G401.6 (cell line): ENCODE data around the gene ITPKB.
"Not testable (repeated sequence)": the region's sequence is repeated elsewhere in the genome, so short reads cannot be mapped to it uniquely, and the experiment has no call there.

Experiments used
- FAIRE-seq: peaks from 2 replicates; lab custom pipeline; 2012; peaks lifted over from hg19 to GRCh38; lab: Jason Lieb, UNC

The ITPKB gene

DNA sequence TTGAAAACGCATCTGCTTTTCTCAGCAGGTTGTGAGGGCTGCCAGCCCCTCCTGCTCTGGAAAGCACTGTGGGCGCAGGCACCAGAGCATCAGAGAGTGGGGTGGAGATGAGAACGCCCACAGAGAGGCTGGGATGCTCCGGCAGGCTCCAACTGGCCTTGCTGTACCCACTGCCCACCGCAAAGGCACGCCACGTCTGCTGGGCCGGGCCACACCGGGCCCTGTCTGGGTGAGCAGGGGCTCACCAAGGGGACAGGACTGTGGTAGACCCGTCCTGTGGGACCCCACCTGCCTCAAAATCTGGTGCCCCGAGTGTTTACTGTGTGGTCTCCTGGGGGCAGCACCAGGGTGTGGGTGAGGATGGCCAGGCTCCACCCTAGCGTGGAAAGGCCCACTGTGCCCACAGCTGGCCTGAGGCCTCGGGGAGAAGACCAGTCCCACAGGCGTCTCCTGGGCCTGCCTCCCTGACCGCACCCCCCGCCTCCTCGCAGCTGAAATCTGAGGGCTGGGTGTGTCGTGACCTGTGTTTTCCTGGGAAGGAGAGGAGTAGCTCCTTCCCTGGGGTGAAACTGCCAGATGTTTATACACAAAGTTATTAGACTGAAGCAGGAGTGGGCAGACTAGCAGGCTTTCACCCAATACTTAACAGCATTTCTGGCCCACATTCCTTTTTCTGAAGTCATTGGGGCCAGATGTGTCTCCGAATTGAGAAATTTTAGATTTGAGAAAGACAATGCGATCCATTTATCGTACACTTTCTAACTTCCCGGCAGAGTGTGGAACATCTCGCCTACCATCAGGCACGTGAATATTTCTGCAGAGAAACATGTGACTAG lies 136.7 kb downstream of the ITPKB start:
- FAIRE-seq, result no peak

DNA sequence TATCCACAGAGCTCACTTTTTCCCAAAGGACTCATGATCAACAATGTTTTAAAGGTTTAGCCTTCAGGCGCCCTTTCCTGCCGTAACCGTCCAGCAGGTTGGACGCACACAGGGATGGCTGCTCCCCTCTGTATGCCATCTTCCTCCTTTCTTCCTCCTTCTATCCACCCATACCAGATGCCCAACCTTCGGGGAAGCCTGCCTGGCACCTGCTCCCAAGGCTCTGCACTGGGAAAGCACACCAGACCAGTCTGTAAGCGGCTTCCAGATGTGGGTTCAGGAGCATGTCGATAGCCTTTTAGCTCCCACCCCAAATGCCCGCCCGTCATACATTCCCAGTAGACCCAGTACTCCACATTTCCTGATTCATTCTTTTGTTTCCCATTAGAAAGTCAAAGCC lies 137.6 kb downstream of the ITPKB start:
- FAIRE-seq, result no peak

DNA sequence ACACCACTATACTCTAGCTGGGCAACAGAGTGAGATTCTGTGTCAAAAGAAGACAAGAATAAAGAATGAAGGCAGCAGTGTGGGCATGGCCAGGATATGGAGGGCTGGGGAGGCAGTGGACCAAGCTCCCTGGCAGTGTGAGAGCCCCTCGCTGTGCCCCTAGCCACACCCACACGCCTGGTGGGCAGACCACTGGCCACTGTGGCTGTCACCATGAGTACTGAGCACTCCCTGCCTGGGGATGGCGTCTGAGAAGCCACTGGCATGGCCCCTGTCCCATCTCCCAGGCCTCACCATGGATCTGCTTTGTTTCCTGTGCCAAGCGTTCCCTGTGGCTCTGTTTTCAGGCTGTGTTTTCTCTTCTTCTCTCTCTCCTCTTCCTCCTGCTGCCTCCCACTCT lies 138.8 kb downstream of the ITPKB start:
- FAIRE-seq, result no peak

DNA sequence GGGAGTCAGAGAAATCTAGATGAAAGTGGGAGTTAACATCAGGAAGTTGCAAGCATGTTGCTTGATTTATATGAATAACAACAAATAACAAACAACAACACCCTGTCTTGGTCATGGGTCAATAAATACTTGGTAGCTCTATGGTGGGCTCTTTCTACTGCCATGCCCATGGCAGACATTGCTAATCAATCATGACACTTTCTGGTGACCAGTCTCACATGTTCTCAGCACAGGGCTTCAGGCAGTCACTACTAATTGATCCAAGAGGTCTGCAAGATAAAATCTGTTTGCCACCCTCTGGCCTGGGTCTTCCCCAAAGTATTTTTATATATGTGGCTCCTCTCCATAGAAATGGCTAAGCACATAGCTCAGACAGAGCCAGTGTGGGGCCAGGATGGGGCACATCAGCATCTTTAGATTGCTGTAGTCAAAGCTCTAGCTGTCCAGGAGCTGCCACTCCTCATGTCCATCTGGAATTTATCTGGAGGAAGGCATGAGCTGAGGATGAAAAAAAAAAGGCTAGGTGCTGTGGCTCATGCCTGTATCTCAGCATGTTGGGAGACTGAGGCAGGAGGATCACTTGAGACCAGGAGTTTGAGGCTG lies 139.3 kb downstream of the ITPKB start:
- FAIRE-seq, result no peak

DNA sequence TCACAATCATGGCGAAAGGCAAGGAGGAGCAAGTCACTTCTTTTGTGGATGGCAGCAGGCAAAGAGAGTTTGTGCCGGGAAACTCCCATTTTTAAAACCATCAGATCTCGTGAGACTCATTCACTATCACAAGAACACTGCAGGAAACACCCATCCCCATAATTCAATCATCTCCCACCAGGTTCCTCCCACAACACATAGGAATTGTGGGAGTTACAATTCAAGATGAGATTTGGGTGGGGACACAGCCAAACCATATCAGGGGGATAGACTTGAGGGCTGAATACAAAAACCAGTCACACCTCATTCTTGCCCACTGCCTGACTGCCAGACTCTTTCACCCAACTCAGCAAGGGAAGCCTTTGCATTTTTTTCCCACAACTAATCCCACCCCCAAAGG lies 140.1 kb downstream of the ITPKB start:
- not testable (repeated sequence) for FAIRE-seq

DNA sequence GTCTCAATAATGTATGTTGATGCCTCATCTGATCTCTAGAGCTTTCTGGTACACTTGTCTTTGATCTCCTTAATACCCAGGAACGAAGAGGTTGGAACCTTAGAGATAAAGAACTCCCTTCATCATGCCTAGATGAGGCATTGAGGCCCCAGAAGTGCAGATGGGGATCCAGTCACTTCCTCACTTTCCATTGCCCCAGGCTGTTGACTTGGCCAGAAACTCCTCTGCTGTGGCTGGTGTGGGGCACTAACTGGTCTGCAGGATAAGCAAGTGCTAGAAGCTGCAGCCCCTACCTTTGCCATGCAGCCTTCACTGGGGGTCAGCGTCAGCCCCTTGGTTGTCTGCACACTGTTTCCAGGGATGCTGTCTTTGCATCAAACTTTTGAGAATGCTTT lies 140.6 kb downstream of the ITPKB start:
- FAIRE-seq, result no peak

DNA sequence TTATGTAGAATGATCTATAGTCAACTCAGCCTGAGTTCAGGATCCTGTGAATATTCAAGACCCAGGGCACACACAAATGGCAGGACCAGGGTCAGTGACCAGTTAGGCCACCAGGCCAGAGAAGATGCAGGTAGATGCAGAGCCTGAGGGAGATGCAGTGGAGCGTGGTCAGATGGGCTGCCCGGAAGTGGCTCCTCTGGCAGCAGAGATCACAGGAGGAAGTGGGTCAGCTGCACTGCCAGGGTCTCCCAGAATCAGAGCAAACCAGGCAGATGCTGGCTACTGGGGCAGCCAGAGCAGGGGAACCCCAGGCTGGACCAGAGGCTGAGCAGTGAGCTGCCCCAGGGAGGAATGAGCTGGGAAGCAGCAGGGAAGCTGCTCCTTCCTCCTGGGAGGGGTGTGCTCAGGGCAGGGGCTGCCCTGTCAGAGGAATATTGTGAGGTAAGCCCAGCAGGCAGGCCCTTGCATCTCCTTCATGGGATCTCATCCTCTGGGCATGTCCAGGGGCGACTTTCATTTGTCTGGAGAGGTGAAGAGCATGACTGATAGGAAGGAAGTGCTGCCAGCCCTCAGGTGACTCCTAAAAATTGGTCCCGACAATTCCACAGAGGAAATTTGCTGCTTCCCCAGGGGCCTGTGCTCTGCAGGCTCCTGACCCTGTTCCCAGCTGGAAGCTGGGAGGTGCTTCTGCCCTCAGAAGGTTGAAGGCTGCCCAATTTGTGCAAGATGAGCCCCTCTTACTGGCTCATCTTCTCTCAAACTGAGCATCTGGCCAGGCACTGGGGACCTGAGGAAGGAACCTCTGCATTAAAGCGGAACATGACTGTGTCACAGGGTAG lies 141.2 kb downstream of the ITPKB start:
- FAIRE-seq, result no peak

DNA sequence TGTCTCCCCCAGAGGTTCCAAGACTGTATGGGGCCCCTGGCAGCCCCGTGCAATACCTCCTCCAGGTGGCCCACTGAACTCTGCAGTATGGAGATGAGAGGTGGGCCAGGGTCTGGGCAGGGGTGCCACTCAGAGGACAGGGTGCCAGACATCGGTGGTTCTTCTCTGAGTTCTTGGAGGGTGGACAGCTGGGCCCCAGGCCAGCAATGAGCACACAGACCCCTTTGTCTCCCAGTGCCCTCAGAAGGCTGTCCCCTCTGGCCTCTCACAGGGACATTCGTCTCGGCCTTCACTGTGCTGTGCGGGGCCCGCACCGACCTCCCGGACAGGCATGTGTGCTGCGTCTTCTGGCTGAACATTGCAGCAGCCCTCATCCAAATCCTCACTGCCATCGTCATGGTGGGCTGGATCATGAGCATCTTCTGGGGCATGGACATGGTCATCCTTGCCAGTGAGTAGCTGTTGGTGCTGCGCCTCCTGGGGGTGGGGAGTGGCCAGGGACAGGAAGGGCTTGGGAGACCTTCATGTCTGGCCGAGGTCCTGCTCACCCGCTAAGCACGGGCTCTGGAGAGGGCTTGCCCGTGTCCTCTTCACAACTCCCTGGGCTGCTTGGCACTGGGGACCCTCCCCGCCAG lies 142.4 kb downstream of the ITPKB start:
- no peak for FAIRE-seq

DNA sequence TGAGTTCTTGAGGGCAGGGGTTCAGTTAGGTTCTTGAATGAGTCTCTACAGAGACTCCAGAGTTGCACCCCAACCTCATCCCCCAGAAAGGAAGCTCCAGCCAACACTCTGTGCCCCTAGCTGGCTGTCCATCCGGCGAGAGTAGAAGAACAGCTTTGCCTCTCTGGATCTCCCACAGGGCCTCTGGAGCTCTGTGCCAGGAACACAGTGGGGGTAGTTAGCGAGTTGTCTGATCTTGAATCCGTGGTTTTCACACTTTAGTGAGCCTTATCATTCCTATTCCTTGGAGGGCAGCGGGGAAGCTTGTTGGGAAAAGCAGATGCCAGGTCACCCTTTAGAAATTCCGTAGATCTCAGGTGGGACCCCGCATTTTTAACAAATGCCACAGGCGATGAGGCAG lies 145.5 kb downstream of the ITPKB start:
- no peak for FAIRE-seq

DNA sequence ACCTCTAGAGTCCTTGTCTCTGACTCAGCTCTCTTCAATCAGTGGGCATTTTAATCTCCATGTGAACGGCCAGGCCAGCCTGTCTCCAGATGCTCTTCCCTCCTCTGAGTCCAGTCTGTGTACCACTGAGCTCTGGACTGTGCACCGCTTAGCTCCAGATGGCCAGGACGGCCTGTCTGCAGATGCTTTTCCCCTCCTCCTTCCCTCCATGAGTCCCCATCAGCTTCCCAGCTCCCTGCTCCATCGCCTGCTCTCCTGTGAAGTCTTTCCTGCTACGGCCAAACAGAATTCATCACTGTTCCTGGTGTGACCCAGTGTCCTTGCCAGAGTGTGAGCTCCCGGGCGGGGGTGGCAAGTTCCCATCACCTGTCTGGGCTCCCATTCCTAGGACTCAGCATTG lies 148.5 kb downstream of the ITPKB start:
- FAIRE-seq, result no peak

DNA sequence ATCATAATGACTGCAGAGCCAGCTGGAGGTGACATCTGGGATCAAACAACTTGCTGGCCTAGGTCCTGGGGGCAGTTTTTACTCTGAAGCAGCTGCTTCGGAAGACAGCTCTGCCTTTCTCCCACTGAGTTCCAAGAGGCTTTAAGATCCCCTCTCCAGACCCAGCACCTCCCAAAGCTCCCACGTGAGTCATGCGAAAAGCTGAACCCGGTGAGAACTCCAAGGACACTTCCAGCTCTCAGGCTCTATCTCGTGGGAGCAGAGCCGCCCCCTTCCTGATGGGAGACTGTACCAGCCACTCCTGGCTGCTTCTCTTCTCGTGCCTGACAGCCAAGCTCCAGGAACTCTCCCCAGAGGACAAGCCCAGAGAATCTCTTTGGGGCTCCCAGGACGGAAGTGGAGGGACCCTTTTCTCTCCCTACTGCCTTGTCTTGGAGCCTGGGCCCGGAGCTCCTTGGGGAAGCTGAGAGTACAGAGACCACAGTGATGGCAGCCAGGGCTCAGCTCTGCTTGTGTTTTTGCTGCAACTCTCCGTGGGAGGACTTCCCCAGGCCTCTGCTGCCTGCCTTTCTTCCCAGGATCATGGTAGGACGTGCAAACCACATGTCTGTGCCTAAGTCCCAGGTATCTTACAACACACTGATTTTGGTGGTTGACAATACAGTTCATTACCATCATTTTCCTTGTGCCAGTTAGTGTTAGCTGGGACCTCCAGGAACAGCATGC lies 149.9 kb downstream of the ITPKB start:
- FAIRE-seq, result no peak

DNA sequence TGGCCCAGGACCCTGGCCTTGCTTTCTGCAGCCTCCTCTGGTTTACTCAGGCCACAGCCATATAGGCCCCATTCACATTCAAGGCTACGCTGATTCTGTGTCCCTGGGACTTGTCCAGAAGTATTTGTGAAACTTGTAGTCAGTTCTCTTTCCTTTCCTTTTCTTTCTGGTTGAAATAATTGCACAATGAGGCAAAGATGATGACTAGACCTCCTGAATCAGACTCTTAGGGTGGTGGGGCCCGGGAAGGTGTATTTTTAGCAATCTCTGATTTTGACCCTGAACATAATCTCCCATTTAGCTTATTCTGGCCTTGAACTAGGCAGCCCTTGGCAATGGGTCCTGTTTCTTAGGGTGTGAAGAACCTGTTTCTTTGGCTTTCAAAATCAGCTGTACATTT lies 150.6 kb downstream of the ITPKB start:
- FAIRE-seq, result no peak

DNA sequence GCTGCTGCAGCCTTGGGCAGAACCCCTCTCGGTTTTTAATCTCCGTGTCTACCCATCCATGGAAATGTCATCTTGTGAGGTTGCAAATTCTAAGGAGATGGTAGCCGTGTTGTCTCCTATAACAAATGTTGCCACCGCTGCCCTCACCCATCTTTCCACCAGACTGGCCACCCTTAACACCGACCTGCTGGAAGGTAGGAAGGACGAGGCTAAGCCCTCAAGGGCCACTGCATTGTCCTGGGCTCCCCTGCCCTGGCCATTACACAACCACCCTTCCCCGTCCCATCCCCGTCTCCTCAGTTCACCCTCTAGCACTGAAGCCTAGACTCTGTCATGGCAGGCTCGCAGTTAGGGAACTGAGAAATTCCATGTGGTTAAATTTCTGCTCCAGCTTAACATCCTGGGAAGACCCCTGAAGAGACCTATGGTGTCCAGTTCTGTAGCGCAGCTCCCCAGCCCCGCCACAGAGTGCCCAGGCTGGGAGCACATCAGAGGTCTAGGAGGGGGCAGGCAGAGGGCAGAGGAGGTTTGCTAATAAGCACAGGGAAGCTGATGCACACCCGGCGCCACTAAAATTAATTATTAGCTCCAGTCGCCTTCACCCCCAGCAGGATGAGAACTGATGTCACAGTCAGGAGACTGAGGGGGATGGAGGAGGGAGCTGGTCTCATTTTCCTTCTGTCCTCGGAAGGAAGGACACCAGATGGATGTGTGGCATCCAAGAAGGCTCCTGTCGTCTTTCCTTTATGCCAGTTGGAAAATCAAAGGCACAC lies 152.2 kb downstream of the ITPKB start:
- FAIRE-seq, result no peak

DNA sequence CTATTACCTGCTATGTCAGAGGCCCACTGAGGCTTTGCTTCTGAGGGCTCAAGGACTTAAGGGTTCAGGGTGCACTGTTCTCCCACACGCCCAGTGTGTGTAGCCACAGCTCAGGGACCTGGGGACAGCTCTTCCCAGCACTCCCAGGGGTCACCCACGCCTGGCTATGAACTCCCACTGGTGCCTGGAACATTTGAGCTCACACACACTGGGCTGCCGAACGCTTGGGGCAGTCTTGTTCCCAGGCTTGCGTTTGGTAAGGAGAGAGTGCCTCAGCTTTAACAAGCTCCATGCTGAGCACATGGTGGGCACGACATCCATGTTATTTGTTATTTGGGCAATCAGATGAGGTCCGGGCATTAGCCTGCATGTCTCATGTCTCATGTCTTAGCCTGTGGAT lies 153.0 kb downstream of the ITPKB start:
- no peak for FAIRE-seq

DNA sequence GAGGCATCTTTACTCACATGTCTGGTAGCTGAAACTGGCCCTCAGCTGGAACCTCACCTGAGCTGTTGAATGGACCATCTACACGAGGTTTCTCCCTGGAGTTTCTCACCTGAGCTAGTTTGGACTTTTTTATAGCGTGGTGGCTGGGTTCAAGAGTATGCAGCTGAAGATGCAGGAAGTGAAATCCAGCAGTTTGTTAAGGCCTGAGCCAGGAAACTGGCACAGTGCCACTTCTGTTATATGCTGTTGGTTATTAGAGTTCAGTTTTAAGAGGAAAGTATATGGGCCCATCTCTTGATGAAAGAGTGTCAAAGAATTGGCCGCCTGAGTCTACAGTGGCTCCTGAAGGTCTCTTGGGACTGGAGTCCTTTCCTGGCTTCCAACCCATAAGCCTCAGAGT lies 154.9 kb downstream of the ITPKB start:
- no peak for FAIRE-seq

DNA sequence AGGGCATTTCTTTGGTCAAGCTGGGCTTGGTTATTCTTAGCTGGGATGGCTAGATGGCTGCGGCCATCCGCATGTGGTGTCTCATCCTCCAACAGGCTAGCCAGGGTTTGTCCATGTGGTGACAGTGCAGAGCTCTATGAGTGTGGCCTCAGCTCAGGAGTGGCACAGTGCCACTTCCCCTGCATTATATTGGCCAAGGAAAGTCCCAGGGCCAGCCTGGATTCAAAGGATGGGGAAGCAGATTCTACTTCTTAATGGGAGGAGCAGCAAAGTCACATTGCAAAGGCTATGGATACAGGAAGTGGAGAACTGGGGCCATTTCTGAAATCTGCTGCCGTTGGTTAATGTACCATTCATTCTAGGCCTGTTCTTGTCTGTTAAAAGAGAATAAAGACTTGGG lies 156.1 kb downstream of the ITPKB start:
- no peak for FAIRE-seq
